Cardiac muscle cell (in vitro differentiated cells and primary cell): Measurements from ENCODE around the gene PI4KB. TPM values are rescaled to one million over a fixed set of nuclear protein-coding genes. Genes with fewer than 3 reads are reported as not detected.

Experiments used
- DNase-seq, 2 donors: peaks; one replicate each; pipeline versions ENCODE4 v3.0.0 to v3.0.0-alpha.2; 2010 to 2017; ENCODE audit warnings: low read depth in 1 of 2, low spot score in 1 of 2
- H3K27ac ChIP-seq: fragments of 200-600 bp; sonication (generic); 2 replicates; pipeline ENCODE4 v1.5.1; 2016
- H3K27me3 ChIP-seq: fragments of 200-600 bp; sonication (generic); 2 replicates; pipeline ENCODE4 v1.6.0; 2016; ENCODE audit warnings: control low read depth
- H3K36me3 ChIP-seq: fragments of 200-600 bp; sonication (generic); 2 replicates; pipeline ENCODE4 v1.5.1; 2016; ENCODE audit warnings: control low read depth
- H3K4me1 ChIP-seq: fragments of 200-600 bp; sonication (generic); 2 replicates; pipeline ENCODE4 v1.8.1; 2017; ENCODE audit warnings: low read depth, mild to moderate bottlenecking, mixed run types
- H3K4me3 ChIP-seq: fragments of 200-600 bp; sonication (generic); 2 replicates; pipeline ENCODE4 v1.5.1; 2016; ENCODE audit warnings: mild to moderate bottlenecking
- H3K9me3 ChIP-seq: fragments of 200-600 bp; sonication (generic); 2 replicates; pipeline ENCODE4 v1.5.1; 2017; ENCODE audit warnings: low read depth, mild to moderate bottlenecking, control low read depth
- polyA plus RNA-seq: library from polyadenylated mRNA; unstranded; fragments of >200 nt; fragmentation: Nextera tagmentation; extraction: Ambion mirVana; gene quantifications from 2 replicates; pipeline ENCODE4 v1.2.1, GENCODE V29; 2016
- total RNA-seq: library from RNA; depleted of rRNA; stranded (reverse); fragments of >200 nt; gene quantifications from 2 replicates; pipeline ENCODE4 v1.2.3, GENCODE V29; 2016
- TF ChIP-seq, protein P1 (sequence below): IDR thresholded peaks from 2 replicates; pipeline ENCODE4 v1.5.1; 2012; ENCODE audit warnings: low read depth, mild to moderate bottlenecking, low read length

Gene PI4KB
- total and polyA plus RNA-seq, 2 experiments from 2014 or later = 46.0 to 53.5 TPM

DNA sequence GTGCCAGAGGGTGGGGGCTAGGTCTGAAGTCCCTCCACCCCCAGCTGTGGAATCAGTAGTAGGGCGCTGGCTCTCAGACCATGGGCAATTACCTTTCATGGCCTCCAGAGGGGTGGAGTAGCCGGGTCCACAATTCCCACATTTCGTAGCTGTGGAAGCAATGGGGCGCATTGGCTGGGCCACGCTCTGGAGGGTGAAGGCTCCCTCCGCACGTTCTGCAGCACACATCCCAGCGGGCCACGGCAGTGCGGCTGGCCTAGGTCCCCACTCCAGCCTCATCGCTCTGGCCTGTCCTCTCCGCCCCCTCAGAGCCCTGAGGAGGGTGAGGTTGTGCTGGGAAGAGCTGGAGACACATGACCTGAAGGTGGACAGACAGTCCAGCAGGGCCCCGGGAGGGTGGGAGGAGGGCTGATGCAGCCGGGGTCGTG lies 42.4 kb upstream of the PI4KB start:
- Histone ChIP-seq H3K4me3 (no peak overlapping the region), H3K27ac (no peak overlapping the region), H3K4me1 (peaks cover 19% of the 10 kb centered on the region), H3K36me3 (no peaks in the 10 kb centered on the region), H3K9me3 (no peaks in the 10 kb centered on the region), H3K27me3 (no peaks in the 10 kb centered on the region)
- TF ChIP-seq, protein P1, sequence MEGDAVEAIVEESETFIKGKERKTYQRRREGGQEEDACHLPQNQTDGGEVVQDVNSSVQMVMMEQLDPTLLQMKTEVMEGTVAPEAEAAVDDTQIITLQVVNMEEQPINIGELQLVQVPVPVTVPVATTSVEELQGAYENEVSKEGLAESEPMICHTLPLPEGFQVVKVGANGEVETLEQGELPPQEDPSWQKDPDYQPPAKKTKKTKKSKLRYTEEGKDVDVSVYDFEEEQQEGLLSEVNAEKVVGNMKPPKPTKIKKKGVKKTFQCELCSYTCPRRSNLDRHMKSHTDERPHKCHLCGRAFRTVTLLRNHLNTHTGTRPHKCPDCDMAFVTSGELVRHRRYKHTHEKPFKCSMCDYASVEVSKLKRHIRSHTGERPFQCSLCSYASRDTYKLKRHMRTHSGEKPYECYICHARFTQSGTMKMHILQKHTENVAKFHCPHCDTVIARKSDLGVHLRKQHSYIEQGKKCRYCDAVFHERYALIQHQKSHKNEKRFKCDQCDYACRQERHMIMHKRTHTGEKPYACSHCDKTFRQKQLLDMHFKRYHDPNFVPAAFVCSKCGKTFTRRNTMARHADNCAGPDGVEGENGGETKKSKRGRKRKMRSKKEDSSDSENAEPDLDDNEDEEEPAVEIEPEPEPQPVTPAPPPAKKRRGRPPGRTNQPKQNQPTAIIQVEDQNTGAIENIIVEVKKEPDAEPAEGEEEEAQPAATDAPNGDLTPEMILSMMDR = no peak
- DNase-seq = no peak

DNA sequence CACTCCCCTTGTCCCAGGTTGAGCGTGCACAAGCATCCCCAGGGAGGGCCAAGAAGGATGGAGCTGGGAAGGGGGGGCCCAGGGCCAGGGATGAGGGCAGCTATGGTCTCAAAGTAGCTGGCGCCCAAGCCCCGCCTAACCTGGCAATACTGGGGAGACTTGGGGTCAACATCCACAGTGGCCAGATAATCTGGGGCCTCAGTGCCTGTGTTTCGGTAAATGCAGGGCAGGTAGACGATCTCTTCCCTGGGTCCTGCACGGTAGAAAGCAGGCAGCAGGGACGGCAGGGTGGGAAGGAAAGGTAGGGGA lies 42.0 kb upstream of the PI4KB start:
- Histone ChIP-seq H3K27me3 (no peaks in the 10 kb centered on the region), H3K4me3 (no peak overlapping the region), H3K27ac (no peak overlapping the region), H3K9me3 (no peaks in the 10 kb centered on the region), H3K36me3 (no peaks in the 10 kb centered on the region), H3K4me1 (peaks cover 19% of the 10 kb centered on the region)
- DNase-seq = no peak
- TF ChIP-seq, protein P1 = no peak

DNA sequence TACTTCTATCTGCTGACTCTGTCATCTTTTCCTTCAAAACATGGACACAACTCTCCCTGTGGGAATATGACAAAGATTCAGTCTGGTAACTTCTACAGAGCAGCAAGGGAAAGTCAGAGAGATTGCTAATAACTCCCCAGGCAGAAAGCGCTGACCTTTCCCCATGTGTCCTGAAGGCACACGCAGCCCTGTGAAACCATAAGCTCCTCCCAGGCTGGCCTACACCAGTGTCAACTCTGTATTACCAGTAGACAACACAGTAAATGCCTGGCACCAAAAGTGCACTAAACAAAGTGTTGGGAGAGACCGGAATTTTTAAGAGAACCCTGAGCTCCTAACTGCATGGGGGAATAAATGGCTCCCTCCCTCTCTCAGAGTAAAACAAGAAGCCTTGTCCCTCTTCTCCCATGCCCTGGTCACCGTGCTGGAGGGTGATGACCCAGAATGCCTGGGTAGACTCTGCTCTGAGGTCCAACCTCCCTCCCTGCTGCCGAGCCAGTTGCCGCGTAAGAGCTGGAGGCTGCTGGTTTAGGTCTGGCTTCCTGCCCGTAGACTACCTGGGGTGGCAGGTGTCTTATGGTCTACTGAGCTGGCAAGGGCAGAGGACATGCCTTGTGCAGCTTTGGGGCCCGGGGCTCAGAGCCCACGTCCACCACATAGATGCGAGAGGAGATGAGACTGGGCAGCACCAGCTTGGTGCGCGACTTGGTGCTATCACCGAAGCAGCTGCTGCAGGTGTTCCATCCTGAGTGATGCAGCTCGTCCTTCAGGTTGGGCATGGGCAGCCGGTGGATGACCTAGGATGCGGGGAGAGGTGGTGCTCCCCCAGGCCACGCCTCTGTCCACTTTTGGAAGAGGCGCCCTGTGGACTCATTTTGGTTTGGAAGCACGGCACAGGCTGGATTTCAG lies 41.4 kb upstream of the PI4KB start:
- Histone ChIP-seq H3K4me1 (peaks cover 19% of the 10 kb centered on the region), H3K9me3 (no peaks in the 10 kb centered on the region), H3K27me3 (no peaks in the 10 kb centered on the region), H3K27ac (no peak overlapping the region), H3K4me3 (no peak overlapping the region), H3K36me3 (no peaks in the 10 kb centered on the region)
- TF ChIP-seq, protein P1 = no peak
- no peak for DNase-seq

DNA sequence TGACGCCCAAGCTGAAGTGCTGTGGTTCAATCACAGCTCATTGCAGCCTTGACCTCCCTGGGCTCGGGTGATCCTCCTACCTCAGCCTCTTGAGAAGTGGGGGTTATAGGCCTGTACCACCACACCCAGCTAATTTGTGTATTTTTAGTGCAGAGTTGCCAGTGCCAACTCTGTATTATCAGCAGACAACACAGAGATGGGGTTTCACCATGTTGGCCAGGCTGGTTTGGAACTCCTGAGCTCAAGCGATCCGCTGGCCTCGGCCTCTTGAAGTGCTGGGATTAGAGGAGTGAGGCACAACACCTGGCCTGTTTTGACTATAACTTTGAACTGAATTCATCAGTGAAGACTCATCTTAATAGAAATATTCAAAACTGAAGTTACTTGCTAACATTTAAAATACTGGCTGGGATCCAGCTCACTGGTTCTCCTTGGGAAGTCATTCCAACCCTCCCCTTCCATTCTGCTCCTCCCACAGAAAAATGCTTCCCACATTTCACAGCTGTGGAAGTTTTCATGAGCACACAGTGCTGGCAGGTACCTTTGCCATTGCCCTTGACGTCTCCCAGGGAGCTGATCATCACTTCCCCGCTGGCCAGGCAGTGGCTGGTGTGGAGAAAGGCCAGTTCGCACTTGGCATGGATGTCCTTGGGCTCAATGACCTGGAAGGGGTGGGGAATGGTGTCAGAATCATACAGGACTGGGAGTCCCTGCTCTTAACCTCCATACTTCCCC lies 40.6 kb upstream of the PI4KB start:
- DNase-seq = peak in 1 of 2 donors; percentile 21
- H3K27ac ChIP-seq = no peak overlapping the region
- TF ChIP-seq, protein P1 = no peak
- H3K4me3 ChIP-seq = no peak overlapping the region
- H3K27me3 ChIP-seq = no peaks in the 10 kb centered on the region
- H3K4me1 ChIP-seq = peaks cover 18% of the 10 kb centered on the region
- H3K9me3 ChIP-seq = no peaks in the 10 kb centered on the region
- H3K36me3 ChIP-seq = no peaks in the 10 kb centered on the region

DNA sequence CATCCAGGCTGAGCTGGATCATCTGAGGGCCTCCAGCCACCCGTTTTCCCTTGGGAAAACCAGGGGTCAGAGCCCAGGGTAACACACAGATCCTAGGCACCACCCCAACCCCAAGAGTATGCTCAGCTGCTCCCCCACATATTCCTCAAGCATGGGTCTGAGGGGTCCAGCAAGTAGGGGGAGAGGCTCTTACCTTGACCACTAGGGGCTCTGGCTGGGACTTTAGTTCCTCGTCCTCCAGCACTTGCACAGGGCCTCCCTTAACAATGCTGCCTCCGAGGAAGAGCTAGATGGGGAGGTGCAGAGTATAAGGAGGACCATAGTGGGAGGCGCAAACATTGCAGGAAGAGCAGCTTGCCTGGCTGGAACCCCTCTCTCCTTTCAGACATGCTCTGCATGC lies 37.8 kb upstream of the PI4KB start:
- Histone ChIP-seq H3K9me3 (no peaks in the 10 kb centered on the region), H3K4me3 (no peak overlapping the region), H3K27ac (no peak overlapping the region), H3K4me1 (no peaks in the 10 kb centered on the region), H3K27me3 (no peaks in the 10 kb centered on the region), H3K36me3 (no peaks in the 10 kb centered on the region)
- TF ChIP-seq, protein P1 = no peak
- no peak for DNase-seq
